Panc1 (cell line): ENCODE measurements around the gene MYH2.

ENCODE experiments used
- POLR2AphosphoS5 ChIP-seq: IDR thresholded peaks from 2 replicates; pipeline ENCODE4 v1.6.1; 2012; ENCODE audit warnings: mild to moderate bottlenecking, low read depth, low read length, moderate library complexity
- TF ChIP-seq, protein P1 (sequence below), 2 experiments: IDR thresholded peaks; 2 replicates each; pipeline ENCODE4 v1.6.1; 2011 to 2012; ENCODE audit warnings: low read depth in 2 of 2, control low read depth in 1 of 2, low read length in 1 of 2, mild to moderate bottlenecking in 1 of 2, moderate library complexity in 1 of 2; ENCODE audit not compliant: insufficient read depth in 1 of 2
- TF ChIP-seq, protein P2 (sequence below): fragments of 450-650 bp; IDR thresholded peaks from 2 replicates; pipeline ENCODE4 v1.5.1; 2017; ENCODE audit warnings: mild to moderate bottlenecking

DNA sequence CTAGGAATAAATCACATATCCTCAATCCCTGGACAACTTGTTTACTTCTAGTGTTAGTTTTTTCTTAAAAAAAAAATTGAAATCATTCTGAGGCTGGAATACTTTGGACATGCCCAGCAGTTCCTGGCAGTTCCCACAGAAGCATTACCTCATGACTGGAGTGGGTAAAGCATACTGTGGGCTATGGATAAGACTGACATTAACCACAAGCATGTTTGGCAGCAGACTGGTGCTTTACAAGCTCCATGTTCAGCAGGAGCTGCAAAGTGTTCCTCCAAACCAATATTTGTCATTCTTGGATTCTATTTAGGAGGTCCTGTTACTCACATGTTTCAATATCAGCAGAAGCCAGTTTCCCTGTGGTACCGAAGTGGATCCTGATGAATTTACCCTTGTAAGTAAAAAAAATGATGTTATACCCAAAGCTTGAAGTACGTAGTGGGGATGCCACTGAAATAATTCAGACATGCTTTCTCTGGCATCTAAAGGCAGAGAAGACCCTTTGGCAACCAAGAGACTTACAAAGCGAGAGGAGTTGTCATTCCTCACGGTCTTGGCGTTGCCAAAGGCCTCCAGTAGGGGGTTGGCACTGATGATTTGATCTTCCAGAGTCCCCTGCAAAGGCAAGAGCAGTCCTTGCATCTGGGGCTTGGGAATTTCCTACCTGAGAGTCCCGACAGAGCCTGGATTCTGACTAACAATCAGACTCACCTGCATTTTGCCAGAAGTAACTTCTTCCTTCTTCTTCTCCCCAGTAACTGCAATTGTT lies 36.0 kb downstream of the MYH2 start:
- TF ChIP-seq, protein P1, sequence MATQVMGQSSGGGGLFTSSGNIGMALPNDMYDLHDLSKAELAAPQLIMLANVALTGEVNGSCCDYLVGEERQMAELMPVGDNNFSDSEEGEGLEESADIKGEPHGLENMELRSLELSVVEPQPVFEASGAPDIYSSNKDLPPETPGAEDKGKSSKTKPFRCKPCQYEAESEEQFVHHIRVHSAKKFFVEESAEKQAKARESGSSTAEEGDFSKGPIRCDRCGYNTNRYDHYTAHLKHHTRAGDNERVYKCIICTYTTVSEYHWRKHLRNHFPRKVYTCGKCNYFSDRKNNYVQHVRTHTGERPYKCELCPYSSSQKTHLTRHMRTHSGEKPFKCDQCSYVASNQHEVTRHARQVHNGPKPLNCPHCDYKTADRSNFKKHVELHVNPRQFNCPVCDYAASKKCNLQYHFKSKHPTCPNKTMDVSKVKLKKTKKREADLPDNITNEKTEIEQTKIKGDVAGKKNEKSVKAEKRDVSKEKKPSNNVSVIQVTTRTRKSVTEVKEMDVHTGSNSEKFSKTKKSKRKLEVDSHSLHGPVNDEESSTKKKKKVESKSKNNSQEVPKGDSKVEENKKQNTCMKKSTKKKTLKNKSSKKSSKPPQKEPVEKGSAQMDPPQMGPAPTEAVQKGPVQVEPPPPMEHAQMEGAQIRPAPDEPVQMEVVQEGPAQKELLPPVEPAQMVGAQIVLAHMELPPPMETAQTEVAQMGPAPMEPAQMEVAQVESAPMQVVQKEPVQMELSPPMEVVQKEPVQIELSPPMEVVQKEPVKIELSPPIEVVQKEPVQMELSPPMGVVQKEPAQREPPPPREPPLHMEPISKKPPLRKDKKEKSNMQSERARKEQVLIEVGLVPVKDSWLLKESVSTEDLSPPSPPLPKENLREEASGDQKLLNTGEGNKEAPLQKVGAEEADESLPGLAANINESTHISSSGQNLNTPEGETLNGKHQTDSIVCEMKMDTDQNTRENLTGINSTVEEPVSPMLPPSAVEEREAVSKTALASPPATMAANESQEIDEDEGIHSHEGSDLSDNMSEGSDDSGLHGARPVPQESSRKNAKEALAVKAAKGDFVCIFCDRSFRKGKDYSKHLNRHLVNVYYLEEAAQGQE (IDR thresholded peaks at IDR 0.05; ENCODE audit: insufficient read depth in 1 of 2, low read depth in 2 of 2, low read length in 1 of 2): no peak
- TF ChIP-seq, protein P2, sequence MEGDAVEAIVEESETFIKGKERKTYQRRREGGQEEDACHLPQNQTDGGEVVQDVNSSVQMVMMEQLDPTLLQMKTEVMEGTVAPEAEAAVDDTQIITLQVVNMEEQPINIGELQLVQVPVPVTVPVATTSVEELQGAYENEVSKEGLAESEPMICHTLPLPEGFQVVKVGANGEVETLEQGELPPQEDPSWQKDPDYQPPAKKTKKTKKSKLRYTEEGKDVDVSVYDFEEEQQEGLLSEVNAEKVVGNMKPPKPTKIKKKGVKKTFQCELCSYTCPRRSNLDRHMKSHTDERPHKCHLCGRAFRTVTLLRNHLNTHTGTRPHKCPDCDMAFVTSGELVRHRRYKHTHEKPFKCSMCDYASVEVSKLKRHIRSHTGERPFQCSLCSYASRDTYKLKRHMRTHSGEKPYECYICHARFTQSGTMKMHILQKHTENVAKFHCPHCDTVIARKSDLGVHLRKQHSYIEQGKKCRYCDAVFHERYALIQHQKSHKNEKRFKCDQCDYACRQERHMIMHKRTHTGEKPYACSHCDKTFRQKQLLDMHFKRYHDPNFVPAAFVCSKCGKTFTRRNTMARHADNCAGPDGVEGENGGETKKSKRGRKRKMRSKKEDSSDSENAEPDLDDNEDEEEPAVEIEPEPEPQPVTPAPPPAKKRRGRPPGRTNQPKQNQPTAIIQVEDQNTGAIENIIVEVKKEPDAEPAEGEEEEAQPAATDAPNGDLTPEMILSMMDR: no peak
- no peak for TF ChIP-seq POLR2AphosphoS5
